HUES48 (cell line): ENCODE results near the gene ARNT2.
"Not testable (repeated sequence)": the region's sequence is repeated elsewhere in the genome, so short reads cannot be mapped to it uniquely, and the experiment has no call there.

Source experiments
- H3K27ac ChIP-seq: one replicate; pipeline ENCODE4 v1.7.0; 2013; ENCODE audit warnings: low read depth, low read length, inconsistent platforms
- H3K27me3 ChIP-seq: 2 replicates; pipeline ENCODE4 v1.6.1; 2013; ENCODE audit warnings: mild to moderate bottlenecking, low read length; ENCODE audit not compliant: control insufficient read depth, insufficient read depth
- H3K36me3 ChIP-seq: 2 replicates; pipeline ENCODE4 v1.6.1; 2013; ENCODE audit warnings: low read length; ENCODE audit not compliant: control insufficient read depth, insufficient read depth
- H3K4me1 ChIP-seq: 2 replicates; pipeline ENCODE4 v1.6.1; 2013; ENCODE audit warnings: mild to moderate bottlenecking, low read length; ENCODE audit not compliant: control insufficient read depth, insufficient read depth
- H3K4me3 ChIP-seq: 2 replicates; pipeline ENCODE4 v1.5.1; 2013; ENCODE audit warnings: mild to moderate bottlenecking, low read depth, low read length
- H3K9ac ChIP-seq: 2 replicates; pipeline ENCODE4 v1.6.1; 2013; ENCODE audit warnings: mild to moderate bottlenecking, low read depth, low read length, moderate library complexity
- H3K9me3 ChIP-seq: 2 replicates; pipeline ENCODE4 v1.6.1; 2013; ENCODE audit warnings: low read length; ENCODE audit not compliant: control insufficient read depth, insufficient read depth

The ARNT2 gene

DNA sequence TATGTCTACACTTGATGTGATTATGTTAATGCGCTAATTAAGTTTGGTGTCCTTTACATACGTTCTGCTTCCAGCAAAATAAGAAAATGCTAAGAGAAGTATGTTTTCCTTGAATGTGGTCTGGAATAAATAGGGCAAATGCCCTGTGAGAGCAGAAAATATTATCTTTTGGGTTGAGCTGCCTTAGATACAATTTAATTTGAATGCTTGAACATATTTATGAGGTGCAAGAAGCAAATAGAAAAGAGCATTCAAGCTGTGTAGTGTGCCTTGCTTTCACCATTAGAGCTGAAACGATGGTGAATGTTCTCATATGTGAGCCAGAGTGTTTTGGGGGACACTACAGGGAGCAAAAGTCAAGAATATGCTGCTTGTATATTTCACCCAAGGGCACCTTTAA is 15.9 kb upstream of the ARNT2 start:
- H3K27me3 ChIP-seq = no peaks in the 10 kb centered on the region
- H3K9ac ChIP-seq = no peak overlapping the region
- H3K4me1 ChIP-seq = peaks cover 33% of the 10 kb centered on the region
- H3K9me3 ChIP-seq = no peaks in the 10 kb centered on the region
- H3K27ac ChIP-seq = no peak overlapping the region
- no peaks in the 10 kb centered on the region for H3K36me3 ChIP-seq
- H3K4me3 ChIP-seq = no peak overlapping the region

DNA sequence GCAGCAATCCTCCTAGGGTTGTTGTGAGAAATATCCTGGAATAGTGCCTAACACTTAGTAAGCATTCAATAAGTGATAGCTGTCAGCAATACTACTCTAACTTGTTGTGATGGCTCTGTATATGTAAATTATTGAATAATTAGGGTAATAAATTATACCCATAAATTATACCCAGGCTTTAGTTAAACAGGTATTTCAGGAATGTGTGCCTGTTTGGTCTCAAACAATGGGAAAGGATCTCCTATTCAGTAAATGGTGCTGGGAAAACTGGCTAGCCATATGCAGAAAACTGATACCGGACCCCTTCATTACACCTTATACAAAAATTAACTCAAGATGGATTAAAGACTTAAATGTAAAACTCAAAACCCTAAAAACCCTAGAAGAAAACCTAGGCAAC is 14.8 kb upstream of the ARNT2 start:
- H3K4me3 ChIP-seq = no peak overlapping the region
- no peaks in the 10 kb centered on the region for H3K36me3 ChIP-seq
- no peak overlapping the region for H3K9ac ChIP-seq
- H3K27me3 ChIP-seq = no peaks in the 10 kb centered on the region
- H3K9me3 ChIP-seq = no peaks in the 10 kb centered on the region
- peaks cover 33% of the 10 kb centered on the region for H3K4me1 ChIP-seq
- H3K27ac ChIP-seq = no peak overlapping the region

DNA sequence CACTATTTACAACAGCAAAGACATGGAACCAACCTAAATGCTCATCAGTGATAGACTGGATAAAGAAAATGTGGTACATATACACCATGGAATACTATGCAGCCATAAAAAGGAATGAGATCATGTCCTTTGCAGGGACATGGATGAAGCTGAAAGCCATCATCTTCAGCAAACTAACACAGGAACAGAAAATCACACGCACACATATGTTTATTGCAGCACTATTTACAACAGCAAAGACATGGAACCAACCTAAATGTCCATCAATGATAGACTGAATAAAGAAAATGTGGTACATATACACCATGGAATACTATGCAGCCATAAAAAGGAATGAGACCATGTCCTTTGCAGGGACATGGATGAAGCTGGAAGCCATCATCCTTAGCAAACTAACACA is 13.2 kb upstream of the ARNT2 start:
- H3K36me3 ChIP-seq, H3K9ac ChIP-seq, H3K4me3 ChIP-seq, H3K27me3 ChIP-seq, H3K9me3 ChIP-seq, H3K27ac ChIP-seq: not testable (repeated sequence)
- peaks cover 34% of the 10 kb centered on the region for H3K4me1 ChIP-seq

DNA sequence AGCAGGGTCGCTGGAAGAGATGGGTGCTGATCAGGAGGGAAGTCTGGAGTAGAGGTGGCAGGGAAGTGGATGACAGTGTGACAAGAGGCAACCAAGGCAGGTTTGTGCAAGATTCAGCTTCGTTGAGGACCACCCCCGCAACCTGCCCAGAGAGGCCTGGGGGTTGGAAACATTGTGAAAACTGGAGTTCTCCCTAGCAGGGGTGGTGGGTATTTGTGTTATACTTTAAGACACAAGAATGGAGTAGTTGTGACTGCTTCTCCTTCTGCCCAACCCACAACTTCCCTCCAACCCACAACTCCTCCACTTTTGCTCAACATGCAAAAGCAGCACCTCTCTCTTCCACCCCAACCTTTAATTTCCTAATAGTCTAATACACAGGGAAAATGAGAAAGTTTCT is 8.6 kb upstream of the ARNT2 start:
- Histone ChIP-seq H3K9me3 (no peaks in the 10 kb centered on the region), H3K36me3 (no peaks in the 10 kb centered on the region), H3K27me3 (no peaks in the 10 kb centered on the region), H3K4me1 (peaks cover 14% of the 10 kb centered on the region; the same call in 1 of the 2 replicates), H3K27ac (no peak overlapping the region), H3K4me3 (no peak overlapping the region), H3K9ac (no peak overlapping the region)

DNA sequence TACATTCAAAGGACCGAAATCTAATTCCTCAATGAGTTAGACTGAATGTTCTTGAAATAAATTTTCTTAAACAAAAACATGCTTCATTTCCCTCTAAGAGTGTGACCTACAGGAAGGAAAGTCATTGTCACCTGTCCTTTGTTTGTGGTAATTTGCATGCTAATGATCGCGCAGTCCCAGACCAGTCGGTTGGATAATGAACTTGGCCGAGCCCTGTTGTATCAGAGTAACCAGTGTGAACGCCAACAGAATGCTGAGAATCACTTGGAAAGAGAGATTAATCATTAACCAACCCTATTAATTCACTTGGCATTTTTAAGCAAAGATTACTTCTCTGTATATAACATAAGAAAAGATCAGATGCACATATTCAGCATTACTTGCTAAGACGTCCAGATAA is 8.1 kb upstream of the ARNT2 start:
- Histone ChIP-seq H3K9ac (no peak overlapping the region), H3K9me3 (no peaks in the 10 kb centered on the region), H3K4me3 (no peak overlapping the region), H3K36me3 (no peaks in the 10 kb centered on the region), H3K27ac (no peak overlapping the region), H3K4me1 (peaks cover 14% of the 10 kb centered on the region; the same call in 1 of the 2 replicates), H3K27me3 (no peaks in the 10 kb centered on the region)

DNA sequence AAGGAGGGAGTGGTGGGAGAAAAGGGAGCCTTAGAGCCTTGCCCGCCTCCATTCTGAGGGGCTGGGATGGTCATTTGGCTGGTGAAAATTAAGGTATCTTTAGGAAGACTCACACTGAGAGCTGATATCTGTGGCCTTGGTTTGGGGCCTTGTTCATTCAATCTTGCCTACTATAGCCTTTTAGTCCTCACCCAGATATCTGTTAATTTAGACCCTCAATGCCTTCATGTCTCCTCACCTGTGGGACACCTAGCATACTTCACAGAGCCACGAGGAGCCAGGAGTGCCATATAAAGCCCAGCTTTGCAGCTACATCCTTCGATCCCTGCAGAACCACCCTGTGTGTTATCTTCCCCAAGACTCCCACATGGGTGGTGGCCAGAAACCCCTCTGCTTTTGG is 4.7 kb upstream of the ARNT2 start:
- Histone ChIP-seq H3K27me3 (peaks cover 21% of the 10 kb centered on the region), H3K27ac (no peak overlapping the region), H3K36me3 (no peaks in the 10 kb centered on the region), H3K9ac (no peak overlapping the region), H3K4me3 (no peak overlapping the region), H3K4me1 (peaks cover 16% of the 10 kb centered on the region), H3K9me3 (no peaks in the 10 kb centered on the region)

DNA sequence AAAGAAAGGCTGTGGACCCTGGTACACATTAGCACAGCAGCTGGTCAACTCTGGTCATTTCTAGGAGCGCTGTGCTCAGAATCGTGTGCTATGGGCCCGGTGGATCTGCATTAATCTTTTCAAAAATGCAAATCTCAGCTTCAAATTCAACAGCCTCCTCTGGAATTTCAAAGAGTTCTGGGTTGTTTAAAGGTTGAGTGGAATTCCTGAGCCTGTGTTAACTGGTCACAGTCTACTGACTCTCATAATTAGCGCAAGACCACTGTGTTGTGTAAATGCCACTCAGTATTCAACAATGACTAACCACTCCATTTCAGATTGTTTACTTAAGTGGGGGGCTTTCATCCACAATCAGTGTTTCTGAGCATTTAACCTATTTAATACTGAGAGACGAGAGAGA is 2.7 kb upstream of the ARNT2 start:
- H3K9ac ChIP-seq = no peak overlapping the region
- H3K36me3 ChIP-seq = no peaks in the 10 kb centered on the region
- H3K4me1 ChIP-seq = peaks cover 15% of the 10 kb centered on the region
- H3K27me3 ChIP-seq = peaks cover 39% of the 10 kb centered on the region
- H3K9me3 ChIP-seq = no peaks in the 10 kb centered on the region
- H3K4me3 ChIP-seq = no peak overlapping the region
- no peak overlapping the region for H3K27ac ChIP-seq

DNA sequence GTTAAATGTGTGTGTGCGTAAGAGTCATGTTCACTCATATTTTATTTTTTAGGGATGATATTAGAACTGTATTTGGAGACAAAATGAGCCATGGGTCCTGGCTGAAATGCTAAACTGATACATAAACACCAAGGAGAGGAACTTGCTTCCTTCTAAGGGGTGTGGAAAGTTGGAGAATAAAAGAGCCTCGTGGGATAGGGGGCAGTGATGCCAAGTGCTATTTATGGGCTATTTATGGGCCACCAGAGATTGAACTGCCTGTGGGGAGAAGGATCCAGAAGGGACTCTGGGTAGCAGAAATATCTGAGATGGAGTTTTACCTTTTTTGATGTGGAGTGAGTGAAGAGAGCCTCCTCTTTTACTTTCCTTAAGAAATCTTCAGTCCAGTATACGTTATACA is 1.8 kb upstream of the ARNT2 start:
- Histone ChIP-seq H3K36me3 (no peaks in the 10 kb centered on the region), H3K9me3 (no peaks in the 10 kb centered on the region), H3K9ac (no peak overlapping the region), H3K27ac (no peak overlapping the region), H3K4me3 (no peak overlapping the region), H3K27me3 (peaks cover 39% of the 10 kb centered on the region), H3K4me1 (peaks cover 14% of the 10 kb centered on the region)

DNA sequence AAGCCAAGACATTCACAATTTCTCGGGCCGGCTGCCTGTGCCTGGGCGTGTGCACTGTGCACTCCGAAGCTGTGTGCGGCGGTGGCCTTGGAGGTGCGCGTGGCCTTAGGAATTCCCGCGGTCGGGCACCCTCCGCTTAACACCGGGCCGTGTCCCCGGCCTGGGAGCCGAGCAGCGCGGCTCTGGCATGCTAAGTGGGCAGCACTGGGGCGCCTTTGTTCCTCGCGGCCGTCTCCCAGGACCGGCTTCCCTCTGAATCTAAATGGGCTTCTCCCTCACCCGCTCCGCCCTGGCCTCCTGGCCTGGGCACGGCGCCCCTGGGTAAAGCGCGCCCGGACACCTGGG is 498 bp upstream of the ARNT2 start:
- Histone ChIP-seq H3K9me3 (no peaks in the 10 kb centered on the region), H3K27ac (peak overlapping the region; percentile 32), H3K4me3 (peak overlapping the region; percentile 76), H3K36me3 (no peaks in the 10 kb centered on the region), H3K9ac (peak overlapping the region; percentile 84), H3K4me1 (peaks cover 14% of the 10 kb centered on the region), H3K27me3 (peaks cover 39% of the 10 kb centered on the region)

DNA sequence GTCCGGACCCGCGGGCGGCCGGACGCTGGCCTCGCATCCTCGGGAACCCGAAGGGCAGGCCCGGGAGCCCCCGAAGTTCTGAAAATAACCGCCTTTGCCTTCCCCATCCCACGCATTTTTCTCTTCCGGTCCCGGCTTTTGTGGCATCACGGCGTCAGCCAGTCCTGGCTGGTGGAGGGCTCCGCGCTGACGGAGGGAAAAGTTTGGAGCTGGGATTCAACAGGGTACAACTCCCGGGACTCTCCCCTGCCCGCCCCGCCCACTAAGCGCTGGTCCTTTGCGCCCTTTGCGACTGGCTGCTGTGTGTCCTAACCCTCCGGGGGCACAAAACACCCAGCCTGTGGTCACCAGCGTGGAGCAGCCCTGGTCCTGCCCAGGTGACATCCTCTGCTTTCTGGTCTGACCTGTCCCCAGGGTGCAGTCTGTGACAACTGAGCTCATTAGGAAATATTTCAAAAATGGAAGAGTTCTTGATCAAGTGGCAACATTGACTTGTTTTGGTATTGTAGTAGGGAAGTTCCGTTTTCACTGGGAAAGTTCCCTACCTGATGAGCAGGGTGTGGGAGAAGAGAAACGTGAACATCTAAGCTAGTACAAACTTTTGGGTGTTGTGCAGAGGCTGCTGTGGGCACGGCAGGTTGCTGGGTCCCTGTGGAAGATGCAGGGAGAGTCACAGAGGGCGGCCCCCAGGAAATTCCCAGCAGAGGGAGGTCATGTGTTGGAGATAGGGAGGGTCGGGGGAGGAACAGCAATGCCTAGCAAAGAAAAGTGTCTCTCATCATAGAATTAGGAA is 775 bp downstream of the ARNT2 start:
- peak overlapping the region; percentile 76 for H3K4me3 ChIP-seq
- H3K36me3 ChIP-seq = no peaks in the 10 kb centered on the region
- peaks cover 14% of the 10 kb centered on the region for H3K4me1 ChIP-seq
- peak overlapping the region; percentile 64 for H3K27ac ChIP-seq
- H3K27me3 ChIP-seq = peaks cover 39% of the 10 kb centered on the region
- H3K9me3 ChIP-seq = no peaks in the 10 kb centered on the region
- peak overlapping the region; percentile 42; the same call in 1 of the 2 replicates for H3K9ac ChIP-seq

DNA sequence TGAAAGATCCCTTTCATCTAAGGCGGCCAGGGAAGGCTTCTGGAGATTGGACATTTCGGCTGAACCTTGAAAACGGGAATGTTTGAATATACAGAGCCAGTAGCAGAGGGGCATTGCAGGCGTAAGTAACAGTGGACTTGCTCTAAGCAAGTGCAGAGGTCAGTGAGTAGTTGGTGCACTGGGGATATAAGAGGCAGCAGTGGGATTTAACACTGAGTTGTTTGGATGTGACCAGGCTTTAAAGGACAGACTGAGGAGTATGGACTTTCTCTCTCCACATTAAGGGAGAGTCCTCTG is 1.3 kb downstream of the ARNT2 start:
- peaks cover 39% of the 10 kb centered on the region for H3K27me3 ChIP-seq
- no peaks in the 10 kb centered on the region for H3K36me3 ChIP-seq
- H3K4me1 ChIP-seq = peaks cover 14% of the 10 kb centered on the region
- H3K4me3 ChIP-seq = peak overlapping the region; percentile 27; the same call in 1 of the 2 replicates
- H3K27ac ChIP-seq = no peak overlapping the region
- H3K9me3 ChIP-seq = no peaks in the 10 kb centered on the region
- H3K9ac ChIP-seq = no peak overlapping the region
